Fibroblast of villous mesenchyme (primary cell): ENCODE measurements around the gene SNCG. TPM values are rescaled to one million over a fixed set of nuclear protein-coding genes. Genes with fewer than 3 reads are reported as not detected.

Source experiments
- DNase-seq: peaks from one replicate; pipeline ENCODE4 v3.0.0-alpha.2; 2010; ENCODE audit warnings: low read depth
- H3K4me3 ChIP-seq: 2 replicates; pipeline ENCODE4 v1.5.1; 2011; ENCODE audit warnings: low read depth, mild to moderate bottlenecking, low read length
- total RNA-seq: library from RNA; depleted of rRNA; stranded (reverse); fragments of >200 nt; gene quantifications from 2 replicates; pipeline ENCODE4 v1.2.3, GENCODE V29; 2012
- TF ChIP-seq, protein P1 (sequence below): IDR thresholded peaks from 2 replicates; pipeline ENCODE4 v1.5.1; 2012; ENCODE audit warnings: low read depth, mild to moderate bottlenecking, low read length; ENCODE audit not compliant: insufficient read depth

The SNCG gene
- 3.5 and 4.8 TPM in 2 replicates for total RNA-seq

DNA sequence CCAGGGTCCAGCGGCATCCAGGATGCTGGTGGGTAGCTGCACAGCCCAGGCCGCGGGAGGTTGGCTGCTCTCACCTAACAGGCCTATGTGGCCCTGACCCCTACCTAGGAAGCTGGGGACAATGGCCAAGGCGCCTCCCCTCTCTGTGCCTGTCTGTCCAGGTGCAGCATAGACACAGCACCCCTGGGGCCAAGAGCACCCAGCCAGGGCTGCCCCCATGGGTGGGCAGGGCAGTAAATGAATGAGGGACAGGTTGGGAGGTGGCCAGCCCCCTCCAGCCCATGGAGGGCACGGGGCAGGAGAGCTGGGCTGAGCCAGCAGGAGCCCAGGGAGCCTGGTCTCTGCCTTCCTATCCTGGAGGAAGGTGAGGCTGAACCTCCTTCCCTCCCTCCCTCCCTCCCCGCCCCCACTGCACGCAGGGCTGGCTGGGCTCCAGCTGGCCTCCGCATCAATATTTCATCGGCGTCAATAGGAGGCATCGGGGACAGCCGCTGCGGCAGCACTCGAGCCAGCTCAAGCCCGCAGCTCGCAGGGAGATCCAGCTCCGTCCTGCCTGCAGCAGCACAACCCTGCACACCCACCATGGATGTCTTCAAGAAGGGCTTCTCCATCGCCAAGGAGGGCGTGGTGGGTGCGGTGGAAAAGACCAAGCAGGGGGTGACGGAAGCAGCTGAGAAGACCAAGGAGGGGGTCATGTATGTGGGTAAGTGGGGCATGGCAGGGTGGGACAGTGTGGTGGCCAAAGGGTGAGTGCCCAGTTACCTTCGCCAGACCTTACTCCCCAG is at the start of gene SNCG:
Gene SNCG, plus strand, starts transcription at position 484 of the 785 bp plus-strand sequence. Its CDS starts 99 bp downstream, at position 583.
- DNase-seq = no peak
- no peak within 1 kb of the TSS for H3K4me3 ChIP-seq
- TF ChIP-seq, protein P1, sequence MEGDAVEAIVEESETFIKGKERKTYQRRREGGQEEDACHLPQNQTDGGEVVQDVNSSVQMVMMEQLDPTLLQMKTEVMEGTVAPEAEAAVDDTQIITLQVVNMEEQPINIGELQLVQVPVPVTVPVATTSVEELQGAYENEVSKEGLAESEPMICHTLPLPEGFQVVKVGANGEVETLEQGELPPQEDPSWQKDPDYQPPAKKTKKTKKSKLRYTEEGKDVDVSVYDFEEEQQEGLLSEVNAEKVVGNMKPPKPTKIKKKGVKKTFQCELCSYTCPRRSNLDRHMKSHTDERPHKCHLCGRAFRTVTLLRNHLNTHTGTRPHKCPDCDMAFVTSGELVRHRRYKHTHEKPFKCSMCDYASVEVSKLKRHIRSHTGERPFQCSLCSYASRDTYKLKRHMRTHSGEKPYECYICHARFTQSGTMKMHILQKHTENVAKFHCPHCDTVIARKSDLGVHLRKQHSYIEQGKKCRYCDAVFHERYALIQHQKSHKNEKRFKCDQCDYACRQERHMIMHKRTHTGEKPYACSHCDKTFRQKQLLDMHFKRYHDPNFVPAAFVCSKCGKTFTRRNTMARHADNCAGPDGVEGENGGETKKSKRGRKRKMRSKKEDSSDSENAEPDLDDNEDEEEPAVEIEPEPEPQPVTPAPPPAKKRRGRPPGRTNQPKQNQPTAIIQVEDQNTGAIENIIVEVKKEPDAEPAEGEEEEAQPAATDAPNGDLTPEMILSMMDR = no peak

- peak; percentile 82 for DNase-seq
- H3K4me3 ChIP-seq = no peak overlapping the region
- TF ChIP-seq, protein P1 = no peak
Measured at GRCh38 chr10:86914734-86915133, 43.7 kb upstream of the SNCG start.

DNA sequence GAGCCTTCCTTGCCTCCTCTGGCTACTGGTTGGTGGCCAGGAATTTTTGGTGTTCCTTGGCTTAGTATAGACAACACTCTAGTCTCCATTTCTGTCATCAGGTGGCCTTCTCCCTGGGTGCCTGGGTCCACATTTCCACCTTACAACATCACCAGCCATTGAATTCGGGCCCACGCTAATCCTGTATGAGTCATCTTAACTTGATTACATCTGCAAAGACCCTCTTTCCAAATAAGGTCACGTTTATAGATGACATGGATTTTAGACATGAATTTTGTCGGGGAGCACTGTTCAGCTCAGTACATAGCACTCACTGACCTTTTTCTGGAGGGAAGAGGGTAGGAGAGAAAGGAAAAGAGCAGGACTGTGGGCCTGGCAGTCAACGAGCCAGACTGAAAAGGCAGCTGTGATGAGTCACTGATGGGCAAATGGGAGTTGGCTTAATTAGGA is 40.4 kb upstream of the SNCG start:
- TF ChIP-seq, protein P1 = no peak
- DNase-seq = peak; percentile 64
- H3K4me3 ChIP-seq = no peak overlapping the region

DNA sequence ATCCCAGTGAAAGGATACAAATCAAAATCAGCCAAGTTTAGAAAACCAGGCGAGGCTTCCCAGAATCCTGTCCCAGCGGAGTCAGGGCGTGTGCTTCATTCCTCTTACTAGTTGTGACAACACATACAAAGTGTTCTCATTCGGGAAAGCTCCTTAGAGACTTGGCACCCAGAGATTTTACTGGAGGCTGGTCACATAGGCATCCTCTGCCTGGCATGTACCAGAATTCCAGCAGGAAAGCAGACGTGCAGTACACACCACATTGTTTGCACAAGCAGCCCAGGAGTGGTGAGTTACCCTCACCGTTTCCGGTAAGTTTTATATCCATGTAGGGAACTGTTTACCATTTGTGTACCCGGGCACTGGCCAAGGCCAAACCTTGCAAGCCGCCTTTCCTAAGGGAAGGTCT is 35.8 kb upstream of the SNCG start:
- TF ChIP-seq, protein P1 = no peak
- H3K4me3 ChIP-seq = no peak overlapping the region
- DNase-seq = no peak

DNA sequence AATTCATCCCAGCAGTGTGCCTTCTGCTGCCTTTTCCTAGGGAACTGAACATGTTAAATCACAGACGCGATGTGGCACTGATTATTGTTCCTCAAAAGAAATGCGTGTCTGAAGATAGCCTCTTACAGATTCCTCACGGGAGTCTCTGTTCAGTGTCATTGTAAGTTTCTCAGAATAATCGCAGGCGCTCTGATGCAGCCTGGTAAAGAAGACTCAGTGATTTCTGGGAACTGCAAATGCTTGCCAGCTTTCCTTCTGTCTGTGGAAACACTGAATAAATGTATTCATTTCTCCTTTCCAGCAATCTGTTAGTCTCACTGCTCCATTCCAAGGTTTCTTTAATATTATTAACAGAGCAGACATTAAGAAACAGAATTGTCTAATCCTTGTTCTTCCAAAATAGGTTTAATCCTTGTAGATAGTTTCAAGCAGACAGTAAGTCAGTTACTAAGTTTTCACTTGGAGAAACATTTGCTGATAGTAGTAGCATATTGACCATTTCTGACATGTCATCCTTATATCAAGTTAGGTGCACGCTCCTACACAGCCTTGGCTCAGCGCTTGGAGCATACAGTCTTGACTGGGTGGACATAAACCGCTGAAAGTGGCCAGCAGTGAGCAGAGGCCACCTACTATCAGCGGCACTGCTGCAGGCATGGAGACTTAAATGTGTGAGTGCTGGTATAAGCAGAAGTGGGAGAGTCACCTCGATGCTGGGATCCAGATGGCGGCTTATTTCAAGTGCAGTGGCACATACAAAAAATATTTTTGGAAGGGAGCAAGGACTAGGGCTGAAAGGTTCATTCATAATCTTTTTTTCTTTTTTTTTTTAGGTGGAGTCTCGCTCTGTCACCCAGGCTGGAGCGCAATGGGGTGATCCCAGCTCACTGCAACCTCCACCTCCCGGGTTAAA is 28.7 kb upstream of the SNCG start:
- TF ChIP-seq, protein P1 = no peak
- DNase-seq = no peak
- H3K4me3 ChIP-seq = no peak overlapping the region

DNA sequence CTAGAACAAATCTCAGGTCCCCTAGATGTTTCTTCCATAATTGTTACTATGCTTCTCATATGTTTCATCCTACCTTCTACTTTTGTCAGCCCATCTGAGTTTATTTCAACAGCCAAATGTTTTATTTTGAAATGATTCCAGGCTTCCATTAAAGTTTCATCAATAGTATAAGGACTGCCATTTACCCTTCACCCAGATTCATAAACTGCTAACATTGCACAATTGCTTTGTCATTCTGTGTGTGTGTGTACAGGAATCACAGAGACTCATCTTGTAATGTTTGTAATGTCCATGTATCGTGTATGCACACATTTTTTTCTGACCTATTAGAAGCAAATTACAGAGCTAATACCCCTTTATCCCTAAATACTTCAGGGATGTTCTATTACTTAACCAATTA is 26.5 kb upstream of the SNCG start:
- DNase-seq = peak; percentile 70
- TF ChIP-seq, protein P1 = no peak
- H3K4me3 ChIP-seq = no peak overlapping the region
